Astrocyte (in vitro differentiated cells and primary cell): ENCODE data around the gene GGT1. TPM values are rescaled to one million over a fixed set of nuclear protein-coding genes. Genes with fewer than 3 reads are reported as not detected.

Source experiments
- DNase-seq: peaks from one replicate; pipeline ENCODE4 v3.0.0-alpha.2; 2010; ENCODE audit warnings: low read depth
- FAIRE-seq: peaks from 2 replicates; lab custom pipeline; 2011; peaks lifted over from hg19 to GRCh38; lab: Jason Lieb, UNC
- H2AFZ ChIP-seq: 2 replicates; pipeline ENCODE4 v1.6.0; 2012; ENCODE audit warnings: low read depth, low read length, inconsistent platforms
- H3K27ac ChIP-seq: 2 replicates; pipeline ENCODE4 v1.5.1; 2011; ENCODE audit warnings: low read depth, low read length, inconsistent platforms
- H3K27me3 ChIP-seq: 2 replicates; pipeline ENCODE4 v1.6.0; 2011; ENCODE audit warnings: low read length, inconsistent platforms; ENCODE audit not compliant: insufficient read depth
- H3K36me3 ChIP-seq: 2 replicates; pipeline ENCODE4 v1.5.1; 2011; ENCODE audit warnings: low read length, inconsistent platforms; ENCODE audit not compliant: insufficient read depth
- H3K4me1 ChIP-seq: 2 replicates; pipeline ENCODE4 v1.5.1; 2011; ENCODE audit warnings: low read length, inconsistent platforms; ENCODE audit not compliant: insufficient read depth
- H3K4me2 ChIP-seq: 2 replicates; pipeline ENCODE4 v1.6.0; 2012; ENCODE audit warnings: low read length, inconsistent platforms
- H3K4me3 ChIP-seq: 2 replicates; pipeline ENCODE4 v1.5.1; 2011; ENCODE audit warnings: low read depth, mild to moderate bottlenecking, low read length, inconsistent platforms; ENCODE audit not compliant: insufficient read depth
- H3K79me2 ChIP-seq: 2 replicates; pipeline ENCODE4 v1.6.0; 2012; ENCODE audit warnings: mild to moderate bottlenecking, low read length, inconsistent platforms; ENCODE audit not compliant: insufficient read depth
- H3K9ac ChIP-seq: 2 replicates; pipeline ENCODE4 v1.6.0; 2012; ENCODE audit warnings: mild to moderate bottlenecking, low read length, inconsistent platforms
- H3K9me3 ChIP-seq: 2 replicates; pipeline ENCODE4 v1.5.1; 2012; ENCODE audit warnings: low read depth, mild to moderate bottlenecking, low read length, inconsistent platforms; ENCODE audit not compliant: insufficient read depth
- H4K20me1 ChIP-seq: 2 replicates; pipeline ENCODE4 v1.6.0; 2012; ENCODE audit warnings: low read length, inconsistent platforms; ENCODE audit not compliant: insufficient read depth
- H3K27ac Mint-ChIP-seq: one replicate; pipeline ENCODE4 v1.8.0; 2021; ENCODE audit warnings: mild to moderate bottlenecking, mixed read lengths; ENCODE audit not compliant: unreplicated experiment
- H3K27me3 Mint-ChIP-seq: one replicate; pipeline ENCODE4 v1.8.0; 2021; ENCODE audit warnings: low read depth, mixed read lengths; ENCODE audit not compliant: unreplicated experiment
- H3K36me3 Mint-ChIP-seq: one replicate; pipeline ENCODE4 v1.8.0; 2021; ENCODE audit warnings: low read depth, mixed read lengths; ENCODE audit not compliant: unreplicated experiment
- H3K4me1 Mint-ChIP-seq: one replicate; pipeline ENCODE4 v1.8.0; 2021; ENCODE audit warnings: low read depth, mixed read lengths; ENCODE audit not compliant: unreplicated experiment
- H3K4me3 Mint-ChIP-seq: one replicate; pipeline ENCODE4 v1.8.0; 2021; ENCODE audit warnings: mild to moderate bottlenecking, moderate library complexity, mixed read lengths; ENCODE audit not compliant: unreplicated experiment
- H3K9me3 Mint-ChIP-seq: one replicate; pipeline ENCODE4 v1.8.0; 2021; ENCODE audit warnings: mild to moderate bottlenecking, mixed read lengths; ENCODE audit not compliant: unreplicated experiment
- EZH2 ChIP-seq: IDR thresholded peaks from 2 replicates; pipeline ENCODE4 v1.6.1; 2012; ENCODE audit warnings: mild to moderate bottlenecking, low read length, inconsistent platforms; ENCODE audit not compliant: insufficient read depth
- total RNA-seq: library from RNA; stranded (reverse); gene quantifications from 2 replicates; pipeline ENCODE4 v1.2.1, GENCODE V29; 2021
- TF ChIP-seq, protein P1 (sequence below): IDR thresholded peaks from 2 replicates; pipeline ENCODE4 v1.5.1; 2011; ENCODE audit warnings: low read depth, mild to moderate bottlenecking, inconsistent platforms, low read length, moderate library complexity; ENCODE audit not compliant: insufficient read depth

The GGT1 gene
- total RNA-seq, 1 donor from 2014 or later = 2.9 TPM

DNA sequence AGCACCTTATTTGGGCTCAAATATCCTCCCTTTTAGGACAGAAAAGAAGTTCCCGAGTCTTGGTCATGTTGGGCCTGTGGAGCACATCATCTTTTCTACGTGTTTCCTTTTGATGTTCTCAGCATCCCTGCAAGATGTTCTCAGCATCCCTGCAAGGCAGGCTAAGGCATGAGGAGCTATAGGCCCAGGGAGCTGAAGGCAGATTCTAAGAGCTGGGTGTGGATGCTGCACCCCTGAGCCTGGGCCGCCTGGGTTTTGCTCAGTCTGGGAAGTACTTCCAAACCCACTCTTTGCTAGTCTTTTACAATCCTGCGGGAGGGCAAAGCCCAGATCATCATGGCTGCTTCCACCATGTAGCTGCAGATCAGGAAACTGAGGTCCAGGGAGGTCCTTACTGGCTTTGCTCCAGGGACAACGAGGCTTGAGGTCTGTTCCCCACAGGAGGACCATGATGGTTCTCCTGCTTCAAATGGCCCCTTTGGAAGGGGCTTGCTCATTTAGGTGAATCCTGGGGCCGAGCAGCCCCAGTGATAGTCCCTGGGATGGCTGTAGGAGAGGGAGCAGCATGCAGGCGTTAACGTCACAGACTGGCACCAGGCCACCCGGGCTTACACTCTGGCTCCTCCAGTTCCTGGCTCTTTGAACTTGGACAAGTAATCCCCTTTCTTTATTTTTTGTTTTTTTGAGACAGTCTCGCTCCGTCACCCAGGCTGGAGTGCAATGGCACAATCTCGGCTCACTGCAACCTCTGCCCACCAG lies 20.8 kb upstream of the GGT1 start:
- Histone ChIP-seq H3K4me3 (no peak overlapping the region), H3K4me2 (no peak overlapping the region), H3K9ac (no peak overlapping the region), H3K27me3 (no peaks in the 10 kb centered on the region), H3K79me2 (no peaks in the 10 kb centered on the region), H3K9me3 (no peaks in the 10 kb centered on the region), H4K20me1 (no peaks in the 10 kb centered on the region), H3K4me1 (peaks cover 10% of the 10 kb centered on the region), H2AFZ (no peak overlapping the region), H3K27ac (no peak overlapping the region), H3K36me3 (no peaks in the 10 kb centered on the region)
- no peak for FAIRE-seq
- H3K4me1 Mint-ChIP-seq = peaks cover 8% of the 10 kb centered on the region
- DNase-seq = no peak
- no peak overlapping the region for H3K27ac Mint-ChIP-seq
- peaks cover 7% of the 10 kb centered on the region for H3K36me3 Mint-ChIP-seq
- H3K9me3 Mint-ChIP-seq = no peaks in the 10 kb centered on the region
- no peak for TF ChIP-seq EZH2
- TF ChIP-seq, protein P1, sequence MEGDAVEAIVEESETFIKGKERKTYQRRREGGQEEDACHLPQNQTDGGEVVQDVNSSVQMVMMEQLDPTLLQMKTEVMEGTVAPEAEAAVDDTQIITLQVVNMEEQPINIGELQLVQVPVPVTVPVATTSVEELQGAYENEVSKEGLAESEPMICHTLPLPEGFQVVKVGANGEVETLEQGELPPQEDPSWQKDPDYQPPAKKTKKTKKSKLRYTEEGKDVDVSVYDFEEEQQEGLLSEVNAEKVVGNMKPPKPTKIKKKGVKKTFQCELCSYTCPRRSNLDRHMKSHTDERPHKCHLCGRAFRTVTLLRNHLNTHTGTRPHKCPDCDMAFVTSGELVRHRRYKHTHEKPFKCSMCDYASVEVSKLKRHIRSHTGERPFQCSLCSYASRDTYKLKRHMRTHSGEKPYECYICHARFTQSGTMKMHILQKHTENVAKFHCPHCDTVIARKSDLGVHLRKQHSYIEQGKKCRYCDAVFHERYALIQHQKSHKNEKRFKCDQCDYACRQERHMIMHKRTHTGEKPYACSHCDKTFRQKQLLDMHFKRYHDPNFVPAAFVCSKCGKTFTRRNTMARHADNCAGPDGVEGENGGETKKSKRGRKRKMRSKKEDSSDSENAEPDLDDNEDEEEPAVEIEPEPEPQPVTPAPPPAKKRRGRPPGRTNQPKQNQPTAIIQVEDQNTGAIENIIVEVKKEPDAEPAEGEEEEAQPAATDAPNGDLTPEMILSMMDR = no peak
- H3K4me3 Mint-ChIP-seq = no peak overlapping the region
- H3K27me3 Mint-ChIP-seq = no peaks in the 10 kb centered on the region

DNA sequence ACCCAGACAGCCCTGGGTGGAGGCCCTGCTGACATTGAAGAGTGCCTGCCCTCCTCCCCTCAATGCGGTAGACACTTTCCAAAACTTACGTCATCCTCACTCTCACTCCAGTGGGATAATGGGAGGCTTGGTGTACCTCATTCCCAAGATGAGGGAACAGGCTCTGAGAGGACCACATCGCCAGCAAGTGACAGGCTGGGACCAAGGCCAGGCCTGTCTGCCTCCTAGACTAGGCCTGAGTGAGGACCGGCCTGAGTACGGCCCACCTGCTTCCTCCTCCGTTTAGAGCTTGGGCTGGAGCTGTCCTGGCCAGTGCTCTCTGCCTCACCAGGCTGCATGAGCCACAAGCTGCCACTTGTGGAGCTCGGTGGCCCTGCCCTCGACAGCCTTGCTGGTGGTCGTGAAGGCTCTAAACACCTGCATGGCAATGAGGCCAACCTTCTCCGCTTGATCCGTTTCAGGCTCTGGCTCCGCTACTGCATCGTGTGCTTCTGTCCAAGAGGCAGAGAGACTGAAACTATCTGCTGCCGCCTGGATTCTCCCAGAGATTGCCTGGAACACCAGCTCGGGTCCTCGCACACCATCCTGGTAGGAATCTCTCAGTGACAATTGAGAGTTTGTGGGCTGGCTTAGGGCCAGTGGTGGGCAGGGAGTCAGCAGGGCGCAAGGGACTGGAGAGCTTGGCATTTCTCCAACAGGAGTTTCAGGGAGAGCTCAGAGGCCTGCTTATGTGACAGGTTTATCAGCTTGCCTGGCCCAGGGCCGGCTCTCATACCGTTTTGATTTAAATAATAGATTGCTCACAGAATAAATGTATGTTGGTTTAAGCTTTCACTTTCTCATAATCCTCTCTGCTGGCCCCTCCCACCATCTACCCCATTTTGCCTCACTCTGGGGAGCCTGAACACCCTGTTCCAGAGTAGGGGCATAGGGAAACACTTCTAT lies 19.5 kb upstream of the GGT1 start:
- no peaks in the 10 kb centered on the region for H3K79me2 ChIP-seq
- H3K27ac ChIP-seq = no peak overlapping the region
- H3K36me3 Mint-ChIP-seq = peaks cover under 1% of the 10 kb centered on the region
- H3K4me1 Mint-ChIP-seq = peaks cover 8% of the 10 kb centered on the region
- TF ChIP-seq, protein P1 = no peak
- TF ChIP-seq EZH2 = no peak
- H3K4me3 ChIP-seq = no peak overlapping the region
- H3K4me2 ChIP-seq = peak overlapping the region; percentile 43
- no peak overlapping the region for H2AFZ ChIP-seq
- H3K27ac Mint-ChIP-seq = no peak overlapping the region
- no peaks in the 10 kb centered on the region for H3K9me3 ChIP-seq
- DNase-seq = peak; percentile 7
- H3K27me3 Mint-ChIP-seq = no peaks in the 10 kb centered on the region
- no peaks in the 10 kb centered on the region for H3K9me3 Mint-ChIP-seq
- peaks cover 11% of the 10 kb centered on the region for H3K4me1 ChIP-seq
- H3K27me3 ChIP-seq = no peaks in the 10 kb centered on the region
- H3K4me3 Mint-ChIP-seq = no peak overlapping the region
- no peaks in the 10 kb centered on the region for H3K36me3 ChIP-seq
- FAIRE-seq = no peak
- H3K9ac ChIP-seq = peak overlapping the region; percentile 3
- no peaks in the 10 kb centered on the region for H4K20me1 ChIP-seq
